GM23248 (cell line): ENCODE measurements around the gene SNX13. TPM values are rescaled to one million over a fixed set of nuclear protein-coding genes. Genes with fewer than 3 reads are reported as not detected.

Experiments used
- DNase-seq: peaks from one replicate; pipeline ENCODE4 v3.0.0-alpha.2; 2015
- H2AFZ ChIP-seq: fragments of 200-600 bp; sonication (generic); 2 replicates; pipeline ENCODE4 v1.6.1; 2016; ENCODE audit warnings: antibody characterized with exemption
- H3F3A ChIP-seq: fragments of 200-600 bp; sonication (generic); 2 replicates; pipeline ENCODE4 v1.6.1; 2016; ENCODE audit warnings: mild to moderate bottlenecking, antibody characterized with exemption, mixed run types; ENCODE audit not compliant: insufficient read depth
- H3K27ac ChIP-seq: fragments of 200-600 bp; sonication (generic); 2 replicates; pipeline ENCODE4 v1.5.1; 2016; ENCODE audit warnings: mild to moderate bottlenecking
- H3K27me3 ChIP-seq: fragments of 200-600 bp; sonication (generic); replicated peaks from 2 replicates; pipeline ENCODE4 v1.6.1; 2016; ENCODE audit warnings: mild to moderate bottlenecking; ENCODE audit not compliant: insufficient read depth
- H3K36me3 ChIP-seq: fragments of 200-600 bp; sonication (generic); 2 replicates; pipeline ENCODE4 v1.6.1; 2016; ENCODE audit warnings: low read depth, mild to moderate bottlenecking
- H3K4me1 ChIP-seq: fragments of 200-600 bp; sonication (generic); 2 replicates; pipeline ENCODE4 v1.6.1; 2016; ENCODE audit warnings: mild to moderate bottlenecking; ENCODE audit not compliant: insufficient read depth
- H3K4me2 ChIP-seq: fragments of 200-600 bp; sonication (generic); one replicate; pipeline ENCODE4 v1.6.1; 2016; ENCODE audit warnings: mild to moderate bottlenecking; ENCODE audit not compliant: unreplicated experiment
- H3K4me3 ChIP-seq: fragments of 200-600 bp; sonication (generic); 2 replicates; pipeline ENCODE4 v1.5.1; 2016; ENCODE audit warnings: mild to moderate bottlenecking
- H3K79me2 ChIP-seq: fragments of 200-600 bp; sonication (generic); 2 replicates; pipeline ENCODE4 v1.6.1; 2016; ENCODE audit warnings: mild to moderate bottlenecking; ENCODE audit not compliant: insufficient read depth
- H3K9ac ChIP-seq: fragments of 200-600 bp; sonication (generic); 2 replicates; pipeline ENCODE4 v1.6.1; 2016; ENCODE audit warnings: mild to moderate bottlenecking
- H3K9me2 ChIP-seq: fragments of 200-600 bp; sonication (generic); 2 replicates; pipeline ENCODE4 v1.6.1; 2016; ENCODE audit warnings: mixed run types, mild to moderate bottlenecking, moderate library complexity; ENCODE audit not compliant: insufficient read depth
- H3K9me3 ChIP-seq: fragments of 200-600 bp; sonication (generic); one replicate; pipeline ENCODE4 v1.6.1; 2017; ENCODE audit warnings: low read depth
- H4K20me1 ChIP-seq: fragments of 200-600 bp; sonication (generic); 2 replicates; pipeline ENCODE4 v1.6.0; 2016; ENCODE audit not compliant: insufficient read depth
- EZH2 ChIP-seq: fragments of 200-600 bp; sonication (generic); IDR thresholded peaks from 2 replicates; pipeline ENCODE4 v1.6.1; 2018; ENCODE audit warnings: antibody characterized with exemption, mild to moderate bottlenecking; ENCODE audit not compliant: insufficient read depth, poor library complexity, severe bottlenecking
- EZH2phosphoT487 ChIP-seq: fragments of 200-600 bp; sonication (generic); IDR thresholded peaks from 2 replicates; pipeline ENCODE4 v1.6.1; 2018; ENCODE audit warnings: antibody characterized with exemption, moderate library complexity, mild to moderate bottlenecking, low read depth; ENCODE audit not compliant: insufficient read depth
- WGBS, 2 experiments: methylation state at CpG; one replicate each; pipeline ENCODE4 v1.1.6; 2015 to 2017; ENCODE audit warnings: low lambda C conversion rate in 2 of 2, low coverage in 1 of 2; ENCODE audit errors: missing lambda C conversion rate in 2 of 2; 5-methylcytosine and 5-hydroxymethylcytosine counted together
- in situ Hi-C: fragments of 300-500 bp; cut with MboI; formaldehyde crosslinking; loops from 2 replicates; pipeline ENCODE4 v1.15.0; 2020
- polyA plus RNA-seq: library from polyadenylated mRNA; unstranded; fragments of >200 nt; fragmentation: Nextera tagmentation; extraction: Ambion mirVana; gene quantifications from 2 replicates; pipeline ENCODE4 v1.2.1, GENCODE V29; 2016
- total RNA-seq: library from RNA; depleted of rRNA; stranded (reverse); fragments of >200 nt; shearing (Covaris generic); gene quantifications from 2 replicates; pipeline ENCODE4 v1.2.3, GENCODE V29; 2014

SNX13 gene
- total and polyA plus RNA-seq, 2 experiments from 2014 or later, result 21.8 to 34.2 TPM

GRCh38 chr7:17929647-17930395 is 10.5 kb downstream of the SNX13 start:
- H3K4me2 ChIP-seq, result no peak overlapping the region
- no peak overlapping the region for H3K27ac ChIP-seq
- H4K20me1 ChIP-seq, result peaks cover 18% of the 10 kb centered on the region
- H3K4me1 ChIP-seq, result no peaks in the 10 kb centered on the region
- no peak overlapping the region for H3K9ac ChIP-seq
- no peaks in the 10 kb centered on the region for H3K9me2 ChIP-seq
- no peak for DNase-seq
- no peaks in the 10 kb centered on the region for H3F3A ChIP-seq
- 95 to 96% methylated on average over 5 of the region's 5 CpGs for WGBS, 2 experiments
- TF ChIP-seq EZH2phosphoT487 (no peak), EZH2 (no peak)
- in situ Hi-C loops, result no loop called here
- H3K4me3 ChIP-seq, result no peak overlapping the region
- H2AFZ ChIP-seq, result no peak overlapping the region
- H3K27me3 ChIP-seq, result no peaks in the 10 kb centered on the region
- no peaks in the 10 kb centered on the region for H3K36me3 ChIP-seq
- peaks cover 100% of the 10 kb centered on the region for H3K79me2 ChIP-seq
- no peaks in the 10 kb centered on the region for H3K9me3 ChIP-seq

- 97 to 100% methylated on average over 1 of the region's 1 CpG for WGBS, 2 experiments
- TF ChIP-seq EZH2phosphoT487 (no peak), EZH2 (no peak)
- Histone ChIP-seq H3K27me3 (no peaks in the 10 kb centered on the region), H2AFZ (no peak overlapping the region), H3K36me3 (no peaks in the 10 kb centered on the region), H3K27ac (no peak overlapping the region), H3K4me3 (no peak overlapping the region), H3K4me1 (no peaks in the 10 kb centered on the region), H4K20me1 (peaks cover 13% of the 10 kb centered on the region), H3K9ac (no peak overlapping the region), H3K79me2 (peaks cover 100% of the 10 kb centered on the region), H3K9me2 (no peaks in the 10 kb centered on the region), H3K9me3 (no peaks in the 10 kb centered on the region), H3K4me2 (no peak overlapping the region), H3F3A (no peaks in the 10 kb centered on the region)
- no peak for DNase-seq
- in situ Hi-C loops, result no loop called here
Observed at GRCh38 chr7:17928055-17928454, 12.2 kb downstream of the SNX13 start.

- no peak for DNase-seq
- no peaks in the 10 kb centered on the region for H3K27me3 ChIP-seq
- H3K36me3 ChIP-seq, result no peaks in the 10 kb centered on the region
- no peak overlapping the region for H2AFZ ChIP-seq
- H3K4me2 ChIP-seq, result no peak overlapping the region
- TF ChIP-seq EZH2phosphoT487 (no peak), EZH2 (no peak)
- in situ Hi-C loops, result no loop called here
- no peak overlapping the region for H3K4me3 ChIP-seq
- H3K4me1 ChIP-seq, result no peaks in the 10 kb centered on the region
- H3K27ac ChIP-seq, result no peak overlapping the region
- H3K9me3 ChIP-seq, result peaks cover under 1% of the 10 kb centered on the region
- H3F3A ChIP-seq, result no peaks in the 10 kb centered on the region
- peaks cover 19% of the 10 kb centered on the region for H4K20me1 ChIP-seq
- 100% methylated on average over 1 of the region's 1 CpG for WGBS, 2 experiments
- H3K79me2 ChIP-seq, result peaks cover 100% of the 10 kb centered on the region
- no peak overlapping the region for H3K9ac ChIP-seq
- no peaks in the 10 kb centered on the region for H3K9me2 ChIP-seq
Observed at GRCh38 chr7:17921857-17922416, 18.4 kb downstream of the SNX13 start.

DNA sequence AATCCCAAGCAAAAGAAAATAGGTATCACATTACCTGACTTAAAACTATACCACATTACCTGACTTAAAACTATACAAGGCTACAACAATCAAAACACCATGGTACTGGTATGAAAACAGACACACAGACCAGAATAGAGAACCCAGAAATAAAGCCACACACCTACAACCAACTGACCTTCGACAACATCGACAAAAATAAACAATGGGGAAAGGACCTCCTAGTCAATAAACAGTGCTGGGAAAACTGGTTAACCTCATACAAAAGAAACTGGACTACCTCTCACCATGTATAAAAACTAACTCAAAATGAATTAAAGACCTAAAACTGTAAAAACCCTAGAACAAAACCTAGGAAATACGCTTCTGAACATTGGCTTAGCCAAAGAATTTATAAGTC is 22.5 kb downstream of the SNX13 start:
- H3K79me2 ChIP-seq, result peaks cover 100% of the 10 kb centered on the region
- no peaks in the 10 kb centered on the region for H3K4me1 ChIP-seq
- no peaks in the 10 kb centered on the region for H3F3A ChIP-seq
- TF ChIP-seq EZH2phosphoT487 (no peak), EZH2 (no peak)
- H3K9ac ChIP-seq, result no peak overlapping the region
- WGBS, 2 experiments, result 96 to 98% methylated on average over 3 of the region's 3 CpGs
- no peak overlapping the region for H2AFZ ChIP-seq
- no peaks in the 10 kb centered on the region for H3K36me3 ChIP-seq
- in situ Hi-C loops, result no loop called here
- H4K20me1 ChIP-seq, result peaks cover 17% of the 10 kb centered on the region; the same call in 1 of the 2 replicates
- no peaks in the 10 kb centered on the region for H3K9me2 ChIP-seq
- H3K4me3 ChIP-seq, result no peak overlapping the region
- H3K9me3 ChIP-seq, result peaks cover 8% of the 10 kb centered on the region
- no peak overlapping the region for H3K4me2 ChIP-seq
- no peaks in the 10 kb centered on the region for H3K27me3 ChIP-seq
- no peak overlapping the region for H3K27ac ChIP-seq
- DNase-seq, result no peak
